ENCODE results near the gene RPTOR. TPM values are rescaled to one million over a fixed set of nuclear protein-coding genes. Genes with fewer than 3 reads are reported as not detected.
"Not testable (repeated sequence)": the region's sequence is repeated elsewhere in the genome, so short reads cannot be mapped to it uniquely, and the experiment has no call there.

Gene RPTOR
- total and polyA plus RNA-seq, 3 experiments from 2014 or later = 7.9 to 69.4 (median 63.9) TPM

DNA sequence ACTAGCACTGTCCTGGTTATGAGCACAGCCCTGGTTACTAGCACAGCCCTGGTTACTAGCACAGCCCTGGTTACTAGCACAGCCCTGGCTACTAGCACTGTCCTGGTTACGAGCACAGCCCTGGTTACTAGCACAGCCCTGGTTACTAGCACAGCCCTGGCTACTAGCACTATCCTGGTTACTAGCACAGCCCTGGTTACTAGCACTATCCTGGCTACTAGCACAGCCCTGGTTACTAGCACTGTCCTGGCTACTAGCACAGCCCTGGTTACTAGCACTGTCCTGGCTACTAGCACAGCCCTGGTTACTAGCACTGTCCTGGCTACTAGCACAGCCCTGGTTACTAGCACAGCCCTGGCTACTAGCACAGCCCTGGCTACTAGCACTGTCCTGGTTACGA lies 199.3 kb downstream of the RPTOR start:
- H3K4me3 ChIP-seq (ENCODE audit: low read length); H3K9me3 Mint-ChIP-seq; H3K9me3 ChIP-seq (ENCODE audit: low read length); CTCF ChIA-PET; H3K27ac Mint-ChIP-seq; H3K27me3 ChIP-seq (ENCODE audit: insufficient read depth, low read length, poor library complexity, severe bottlenecking); POLR2A ChIA-PET; H3K4me3 Mint-ChIP-seq; H3K27me3 Mint-ChIP-seq; H3K36me3 ChIP-seq (ENCODE audit: insufficient read depth, low read length); DNase-seq; H3K27ac ChIP-seq (ENCODE audit: low read depth, low read length): not testable (repeated sequence)
- H3K4me1 ChIP-seq (ENCODE audit: insufficient read depth, low read length) = peaks cover 26% of the 10 kb centered on the region
- Mint-ChIP-seq H3K4me1 (peaks cover 20 to 61% (median 45%) of the 10 kb centered on the region in 3 donors), H3K36me3 (peaks cover 9 to 30% (median 11%) of the 10 kb centered on the region in 3 donors)

- H3K36me3 ChIP-seq (ENCODE audit: insufficient read depth, low read length); H3K4me3 Mint-ChIP-seq; DNase-seq; H3K27me3 ChIP-seq (ENCODE audit: insufficient read depth, low read length, poor library complexity, severe bottlenecking); POLR2A ChIA-PET; H3K9me3 ChIP-seq (ENCODE audit: low read length); CTCF ChIA-PET; H3K9me3 Mint-ChIP-seq; H3K27me3 Mint-ChIP-seq; H3K27ac ChIP-seq (ENCODE audit: low read depth, low read length); H3K4me3 ChIP-seq (ENCODE audit: low read length): not testable (repeated sequence)
- Mint-ChIP-seq H3K36me3 (peaks cover 8 to 24% (median 9%) of the 10 kb centered on the region in 3 donors), H3K27ac (peak overlapping the region in 2 of 8 donors; percentile 66 to 76), H3K4me1 (peaks cover 15 to 53% (median 38%) of the 10 kb centered on the region in 3 donors)
- H3K4me1 ChIP-seq (ENCODE audit: insufficient read depth, low read length) = peaks cover 20% of the 10 kb centered on the region
These were observed 200.1 kb downstream of the RPTOR start for GRCh38 chr17:80744725-80745124.

DNA sequence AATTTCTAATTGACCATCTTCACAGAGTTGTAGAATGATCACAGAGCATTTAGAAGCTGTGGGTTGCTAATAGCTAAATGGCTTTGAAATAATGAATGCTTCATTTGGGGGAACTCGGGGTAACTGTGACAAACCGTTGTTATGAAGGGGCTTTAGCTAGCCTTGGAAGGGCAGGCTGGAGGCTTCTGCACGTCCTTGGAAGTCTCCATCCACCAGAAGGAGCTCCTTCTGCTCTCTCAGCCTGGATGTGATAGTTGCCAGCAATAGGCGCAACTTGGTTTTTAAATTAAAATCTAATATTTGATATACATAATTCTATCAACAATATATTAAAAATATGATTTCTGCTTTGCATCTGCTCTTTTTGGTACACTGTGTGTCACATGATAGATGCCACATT lies 200.5 kb downstream of the RPTOR start:
- Mint-ChIP-seq H3K4me3 (no peak overlapping the region), H3K4me1 (peaks cover 15 to 52% (median 37%) of the 10 kb centered on the region in 3 donors), H3K36me3 (peaks cover 8 to 21% (median 9%) of the 10 kb centered on the region in 3 donors), H3K27ac (peak overlapping the region in 2 of 8 donors; percentile 66 to 76), H3K27me3 (peaks cover 0 to 1% of the 10 kb centered on the region in 2 donors), H3K9me3 (no peaks in the 10 kb centered on the region)
- POLR2A ChIA-PET = interaction anchor here (0.6 kb wide), 1 partner anchor 617 kb away, joined by 3 read pairs; no protein-coding TSS in a partner anchor
- peaks cover 20% of the 10 kb centered on the region for H3K4me1 ChIP-seq (ENCODE audit: insufficient read depth, low read length)
- H3K4me3 ChIP-seq (ENCODE audit: low read length) = no peak overlapping the region
- H3K27ac ChIP-seq (ENCODE audit: low read depth, low read length) = no peak overlapping the region
- H3K9me3 ChIP-seq (ENCODE audit: low read length) = no peaks in the 10 kb centered on the region
- CTCF ChIA-PET = no interaction called here
- no peaks in the 10 kb centered on the region for H3K27me3 ChIP-seq (ENCODE audit: insufficient read depth, low read length, poor library complexity, severe bottlenecking)
- H3K36me3 ChIP-seq (ENCODE audit: insufficient read depth, low read length) = no peaks in the 10 kb centered on the region
- no peak for DNase-seq

DNA sequence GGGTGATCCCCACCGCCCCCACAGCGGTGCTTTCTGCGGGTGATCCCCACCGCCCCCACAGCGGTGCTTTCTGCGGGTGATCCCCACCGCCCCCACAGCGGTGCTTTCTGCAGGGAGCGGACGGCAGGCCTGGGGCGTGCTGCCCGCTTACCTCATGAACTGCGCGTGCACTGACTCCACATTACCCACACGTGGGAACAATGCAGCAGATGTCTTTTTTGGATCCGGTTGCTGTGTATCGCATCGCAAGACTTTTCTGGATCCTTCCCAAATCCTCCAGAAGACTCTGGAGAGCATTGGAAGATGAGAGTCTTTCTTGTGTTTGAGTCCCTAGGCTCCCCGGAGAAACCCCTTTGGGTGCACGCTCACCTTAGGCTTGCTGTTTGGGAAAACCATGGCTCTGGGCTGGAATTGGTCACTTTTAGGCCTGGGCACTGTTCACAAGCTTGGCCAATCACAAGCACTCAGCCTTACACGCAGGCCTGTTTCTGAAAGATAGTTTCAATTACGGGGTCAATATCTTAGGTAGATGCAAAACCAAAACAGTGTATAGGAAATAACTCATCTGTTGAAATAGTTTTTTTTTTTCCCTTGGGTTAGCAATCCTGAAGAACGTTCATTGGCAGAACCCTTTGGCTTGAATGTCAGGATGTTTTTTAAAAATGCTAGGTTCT lies 201.8 kb downstream of the RPTOR start:
- Histone ChIP-seq H3K9me3 (ENCODE audit: low read length) (no peaks in the 10 kb centered on the region), H3K27ac (ENCODE audit: low read depth, low read length) (no peak overlapping the region), H3K36me3 (ENCODE audit: insufficient read depth, low read length) (no peaks in the 10 kb centered on the region), H3K27me3 (ENCODE audit: insufficient read depth, low read length, poor library complexity, severe bottlenecking) (no peaks in the 10 kb centered on the region), H3K4me1 (ENCODE audit: insufficient read depth, low read length) (peaks cover 27% of the 10 kb centered on the region), H3K4me3 (ENCODE audit: low read length) (no peak overlapping the region)
- H3K27me3 Mint-ChIP-seq = no peaks in the 10 kb centered on the region
- H3K4me3 Mint-ChIP-seq = peak overlapping the region in 1 of 7 donors; percentile 4
- peaks cover 9 to 23% (median 12%) of the 10 kb centered on the region in 3 donors for H3K36me3 Mint-ChIP-seq
- ChIA-PET POLR2A (no interaction called here), CTCF (no interaction called here)
- peaks cover 12 to 47% (median 39%) of the 10 kb centered on the region in 3 donors for H3K4me1 Mint-ChIP-seq
- no peak for DNase-seq
- no peaks in the 10 kb centered on the region for H3K9me3 Mint-ChIP-seq
- H3K27ac Mint-ChIP-seq = peak overlapping the region in 1 of 8 donors; percentile 53

GRCh38 chr17:80747469-80747868 lies 202.8 kb downstream of the RPTOR start:
- CTCF ChIA-PET = no interaction called here
- H3K4me3 ChIP-seq (ENCODE audit: low read length) = no peak overlapping the region

DNA sequence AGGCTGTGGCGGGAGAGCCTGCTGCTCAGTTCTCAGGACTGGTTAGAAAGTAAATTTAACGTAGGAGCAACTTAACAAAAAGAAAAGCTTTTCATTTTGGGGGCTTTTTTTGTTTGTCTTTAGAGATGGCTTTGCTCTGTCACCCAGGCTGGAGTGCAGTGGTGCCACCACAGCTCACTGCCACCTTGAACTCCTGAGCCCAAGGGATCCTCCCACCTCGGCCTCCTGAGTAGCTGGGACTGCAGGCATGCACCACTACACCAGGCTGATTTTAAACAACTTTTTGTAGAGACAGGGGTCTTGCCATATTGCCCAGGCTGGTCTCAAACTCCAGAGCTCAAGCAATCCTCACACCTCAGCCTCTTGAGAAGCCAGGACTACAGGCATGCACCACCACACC lies 205.0 kb downstream of the RPTOR start:
- Histone ChIP-seq H3K36me3 (ENCODE audit: insufficient read depth, low read length) (no peaks in the 10 kb centered on the region), H3K9me3 (ENCODE audit: low read length) (no peaks in the 10 kb centered on the region), H3K4me3 (ENCODE audit: low read length) (no peak overlapping the region), H3K27ac (ENCODE audit: low read depth, low read length) (no peak overlapping the region), H3K27me3 (ENCODE audit: insufficient read depth, low read length, poor library complexity, severe bottlenecking) (no peaks in the 10 kb centered on the region), H3K4me1 (ENCODE audit: insufficient read depth, low read length) (peaks cover 21% of the 10 kb centered on the region)
- H3K4me1 Mint-ChIP-seq = peaks cover 10 to 37% (median 20%) of the 10 kb centered on the region in 3 donors
- CTCF ChIA-PET = interaction anchor here (1.1 kb wide), 1 partner anchor 14 kb away, joined by 3 read pairs; no protein-coding TSS in a partner anchor
- no peak for DNase-seq
- H3K27me3 Mint-ChIP-seq = no peaks in the 10 kb centered on the region
- POLR2A ChIA-PET = no interaction called here
- H3K4me3 Mint-ChIP-seq = no peak overlapping the region
- no peak overlapping the region for H3K27ac Mint-ChIP-seq
- peaks cover 0 to 28% (median 10%) of the 10 kb centered on the region in 3 donors for H3K36me3 Mint-ChIP-seq
- no peaks in the 10 kb centered on the region for H3K9me3 Mint-ChIP-seq

More at GRCh38 chr17:80747469-80747868, 202.8 kb downstream of the RPTOR start:
- Mint-ChIP-seq H3K27ac (peak overlapping the region in 3 of 8 donors; percentile 68 to 78 (median 75)), H3K4me1 (peaks cover 15 to 46% (median 28%) of the 10 kb centered on the region in 3 donors), H3K9me3 (no peaks in the 10 kb centered on the region), H3K36me3 (peaks cover 2 to 18% (median 8%) of the 10 kb centered on the region in 3 donors), H3K4me3 (no peak overlapping the region), H3K27me3 (no peaks in the 10 kb centered on the region)
- Histone ChIP-seq H3K36me3 (ENCODE audit: insufficient read depth, low read length) (no peaks in the 10 kb centered on the region), H3K4me1 (ENCODE audit: insufficient read depth, low read length) (peaks cover 27% of the 10 kb centered on the region), H3K27me3 (ENCODE audit: insufficient read depth, low read length, poor library complexity, severe bottlenecking) (no peaks in the 10 kb centered on the region), H3K9me3 (ENCODE audit: low read length) (no peaks in the 10 kb centered on the region), H3K27ac (ENCODE audit: low read depth, low read length) (no peak overlapping the region)
- POLR2A ChIA-PET = no interaction called here
- DNase-seq = no peak

- no peak overlapping the region for H3K4me3 Mint-ChIP-seq
- DNase-seq = no peak
- Histone ChIP-seq H3K4me3 (ENCODE audit: low read length) (no peak overlapping the region), H3K27ac (ENCODE audit: low read depth, low read length) (no peak overlapping the region), H3K36me3 (ENCODE audit: insufficient read depth, low read length) (no peaks in the 10 kb centered on the region), H3K27me3 (ENCODE audit: insufficient read depth, low read length, poor library complexity, severe bottlenecking) (no peaks in the 10 kb centered on the region), H3K4me1 (ENCODE audit: insufficient read depth, low read length) (peaks cover 21% of the 10 kb centered on the region), H3K9me3 (ENCODE audit: low read length) (no peaks in the 10 kb centered on the region)
- CTCF ChIA-PET = interaction anchor here (1.1 kb wide), 1 partner anchor 13 kb away, joined by 3 read pairs; no protein-coding TSS in a partner anchor
- no peaks in the 10 kb centered on the region for H3K27me3 Mint-ChIP-seq
- H3K27ac Mint-ChIP-seq = peak overlapping the region in 2 of 8 donors; percentile 43 to 77
- H3K9me3 Mint-ChIP-seq = no peaks in the 10 kb centered on the region
- POLR2A ChIA-PET = no interaction called here
- peaks cover 10 to 32% (median 15%) of the 10 kb centered on the region in 3 donors for H3K4me1 Mint-ChIP-seq
- H3K36me3 Mint-ChIP-seq = peaks cover 0 to 33% (median 10%) of the 10 kb centered on the region in 3 donors
These were observed 205.6 kb downstream of the RPTOR start for GRCh38 chr17:80750263-80750662.

- no peak overlapping the region for H3K27ac ChIP-seq (ENCODE audit: low read depth, low read length)
- DNase-seq = no peak
- Mint-ChIP-seq H3K4me3 (no peak overlapping the region), H3K36me3 (peaks cover 0 to 40% (median 14%) of the 10 kb centered on the region in 3 donors), H3K27ac (peak overlapping the region in 5 of 8 donors; percentile 22 to 74 (median 62)), H3K9me3 (no peaks in the 10 kb centered on the region), H3K4me1 (peaks cover 7 to 26% (median 10%) of the 10 kb centered on the region in 3 donors), H3K27me3 (no peaks in the 10 kb centered on the region)
- H3K4me1 ChIP-seq (ENCODE audit: insufficient read depth, low read length) = peaks cover 21% of the 10 kb centered on the region
- H3K4me3 ChIP-seq (ENCODE audit: low read length) = no peak overlapping the region
- H3K27me3 ChIP-seq (ENCODE audit: insufficient read depth, low read length, poor library complexity, severe bottlenecking) = no peaks in the 10 kb centered on the region
- no peaks in the 10 kb centered on the region for H3K36me3 ChIP-seq (ENCODE audit: insufficient read depth, low read length)
- ChIA-PET POLR2A (no interaction called here), CTCF (interaction anchor here (1.5 kb wide), 1 partner anchor 52 kb away, joined by 4 read pairs; no protein-coding TSS in a partner anchor)
- no peaks in the 10 kb centered on the region for H3K9me3 ChIP-seq (ENCODE audit: low read length)
These were observed 206.7 kb downstream of the RPTOR start for GRCh38 chr17:80751070-80751945.

All from CD8-positive, alpha-beta memory T cell (primary cell).